CD8-positive, alpha-beta memory T cell (primary cell): Measurements from ENCODE around the gene SCRT2. TPM values are rescaled to one million over a fixed set of nuclear protein-coding genes. Genes with fewer than 3 reads are reported as not detected.

ENCODE experiments used
- CTCF ChIA-PET: fragments of 350-600 bp; sonication (Branson Sonifier 250); formaldehyde crosslinking; loops from one replicate; lab custom pipeline; 2021; ENCODE audit warnings: antibody characterized with exemption; lab: Charles Lee
- POLR2A ChIA-PET: fragments of 350-600 bp; sonication (Branson Sonifier 250); formaldehyde crosslinking; loops from one replicate; lab custom pipeline; 2021; ENCODE audit warnings: antibody characterized with exemption; lab: Charles Lee
- DNase-seq, 5 donors: peaks; one replicate each; pipeline versions ENCODE4 v3.0.0 to v3.0.0-alpha.2; 2020 to 2022; ENCODE audit warnings: mixed read lengths in 1 of 5
- H3K27ac ChIP-seq: one replicate; pipeline ENCODE4 v1.7.0; 2013; ENCODE audit warnings: low read depth, mild to moderate bottlenecking, low read length, moderate library complexity
- H3K27me3 ChIP-seq: 2 replicates; pipeline ENCODE4 v1.7.0; 2013; ENCODE audit warnings: low read length, mild to moderate bottlenecking; ENCODE audit not compliant: insufficient read depth, poor library complexity, severe bottlenecking
- H3K36me3 ChIP-seq: 2 replicates; pipeline ENCODE4 v1.7.0; 2013; ENCODE audit warnings: mild to moderate bottlenecking, low read length, moderate library complexity; ENCODE audit not compliant: insufficient read depth
- H3K4me1 ChIP-seq: 2 replicates; pipeline ENCODE4 v1.7.0; 2013; ENCODE audit warnings: mild to moderate bottlenecking, low read length, moderate library complexity; ENCODE audit not compliant: insufficient read depth
- H3K4me3 ChIP-seq: 2 replicates; pipeline ENCODE4 v1.7.0; 2013; ENCODE audit warnings: mild to moderate bottlenecking, low read length
- H3K9me3 ChIP-seq: 2 replicates; pipeline ENCODE4 v1.7.0; 2013; ENCODE audit warnings: mild to moderate bottlenecking, low read length
- H3K27ac Mint-ChIP-seq, 8 donors: one replicate each; pipeline ENCODE4 v1.8.0; 2020 to 2021; ENCODE audit warnings: mixed read lengths in 8 of 8, mild to moderate bottlenecking in 6 of 8, inconsistent platforms in 3 of 8, moderate library complexity in 3 of 8
- H3K27me3 Mint-ChIP-seq, 2 donors: one replicate each; pipeline ENCODE4 v1.8.0; 2020 to 2021; ENCODE audit warnings: mixed read lengths in 2 of 2, mild to moderate bottlenecking in 1 of 2, moderate library complexity in 1 of 2
- H3K36me3 Mint-ChIP-seq, 3 donors: one replicate each; pipeline ENCODE4 v1.8.0; 2020 to 2021; ENCODE audit warnings: mixed read lengths in 3 of 3, inconsistent platforms in 1 of 3, mild to moderate bottlenecking in 1 of 3
- H3K4me1 Mint-ChIP-seq, 3 donors: one replicate each; pipeline ENCODE4 v1.8.0; 2020 to 2021; ENCODE audit warnings: mixed read lengths in 3 of 3, inconsistent platforms in 1 of 3, mild to moderate bottlenecking in 1 of 3
- H3K4me3 Mint-ChIP-seq, 7 donors: one replicate each; pipeline ENCODE4 v1.8.0; 2020 to 2021; ENCODE audit warnings: mixed read lengths in 7 of 7, mild to moderate bottlenecking in 6 of 7, moderate library complexity in 4 of 7, inconsistent platforms in 2 of 7
- H3K9me3 Mint-ChIP-seq, 5 donors: one replicate each; pipeline ENCODE4 v1.8.0; 2020 to 2022; ENCODE audit warnings: mixed read lengths in 5 of 5, mild to moderate bottlenecking in 3 of 5, moderate library complexity in 2 of 5, inconsistent platforms in 1 of 5
- polyA plus RNA-seq: library from polyadenylated mRNA; unstranded; fragments of 300-500 nt; fragmentation: Illumina TruSeq; gene quantifications from one replicate; pipeline ENCODE4 v1.2.3, GENCODE V29; 2021
- total RNA-seq, 2 experiments: library from RNA; stranded (reverse); gene quantifications; one replicate each; pipeline ENCODE4 v1.2.3, GENCODE V29; 2021

The SCRT2 gene
- total and polyA plus RNA-seq, 3 experiments from 2014 or later, result not detected

DNA sequence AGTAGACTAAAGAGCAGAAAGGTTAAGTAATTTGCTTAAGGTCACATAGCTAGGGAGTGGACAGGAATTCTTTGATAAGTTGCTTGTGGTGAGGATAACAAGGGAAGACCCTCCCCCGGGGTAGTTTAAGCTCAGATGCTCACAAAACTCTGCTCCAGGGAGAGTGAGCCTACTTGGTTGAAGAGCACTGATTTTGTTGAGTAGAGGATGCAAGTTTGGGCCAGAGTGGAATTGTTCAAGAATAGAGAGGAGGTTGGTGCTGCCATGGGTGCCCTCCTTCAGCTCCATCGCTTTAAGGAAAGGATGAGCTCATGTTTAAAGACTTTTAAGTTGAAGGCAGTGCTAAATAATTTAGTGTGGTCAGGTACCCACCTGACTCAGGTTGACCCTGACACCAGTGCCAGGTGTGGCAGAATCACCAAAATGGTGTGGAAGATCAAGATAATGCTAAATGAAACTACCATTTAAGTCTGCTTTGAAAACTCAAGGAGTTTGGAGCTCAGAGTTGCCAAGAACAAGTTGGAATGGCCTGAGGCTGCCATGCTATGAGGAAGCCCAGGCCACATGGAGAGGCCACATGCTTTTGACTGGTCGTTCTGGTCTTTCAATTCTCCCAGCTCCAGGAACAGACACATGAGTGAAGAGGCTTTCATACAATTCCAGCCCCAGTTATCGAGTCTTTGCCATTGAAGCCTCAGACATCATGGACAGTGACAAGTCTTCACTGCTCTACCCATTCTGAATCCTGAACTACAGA, 57.5 kb downstream of the SCRT2 start:
- Histone ChIP-seq H3K27ac (no peak overlapping the region), H3K27me3 (peaks cover 3% of the 10 kb centered on the region), H3K36me3 (no peaks in the 10 kb centered on the region), H3K9me3 (no peaks in the 10 kb centered on the region), H3K4me3 (no peak overlapping the region), H3K4me1 (no peaks in the 10 kb centered on the region)
- Mint-ChIP-seq H3K27me3 (peaks cover 31 to 79% of the 10 kb centered on the region in 2 donors), H3K9me3 (peaks cover 0 to 7% (median 5%) of the 10 kb centered on the region in 5 donors), H3K4me3 (no peak overlapping the region), H3K27ac (no peak overlapping the region), H3K36me3 (peaks cover 0 to 8% (median 1%) of the 10 kb centered on the region in 3 donors), H3K4me1 (no peaks in the 10 kb centered on the region)
- ChIA-PET CTCF (no interaction called here), POLR2A (no interaction called here)
- DNase-seq, result no peak

- ChIA-PET POLR2A (no interaction called here), CTCF (no interaction called here)
- H3K36me3 ChIP-seq, result no peaks in the 10 kb centered on the region
- peaks cover 0 to 4% (median 1%) of the 10 kb centered on the region in 3 donors for H3K36me3 Mint-ChIP-seq
- H3K27me3 ChIP-seq, result peaks cover 8% of the 10 kb centered on the region
- peaks cover 38 to 79% of the 10 kb centered on the region in 2 donors for H3K27me3 Mint-ChIP-seq
- DNase-seq, result no peak
- peaks cover 1 to 10% (median 5%) of the 10 kb centered on the region in 3 donors for H3K4me1 Mint-ChIP-seq
- peaks cover 0 to 7% (median 5%) of the 10 kb centered on the region in 5 donors for H3K9me3 Mint-ChIP-seq
- H3K4me1 ChIP-seq, result no peaks in the 10 kb centered on the region
- no peak overlapping the region for H3K27ac ChIP-seq
- H3K27ac Mint-ChIP-seq, result no peak overlapping the region
- H3K9me3 ChIP-seq, result no peaks in the 10 kb centered on the region
- H3K4me3 Mint-ChIP-seq, result no peak overlapping the region
- H3K4me3 ChIP-seq, result no peak overlapping the region
Observed at GRCh38 chr20:615514-615913, 60.1 kb downstream of the SCRT2 start.

- Mint-ChIP-seq H3K4me1 (peaks cover 1 to 12% (median 5%) of the 10 kb centered on the region in 3 donors), H3K27me3 (peaks cover 48 to 74% of the 10 kb centered on the region in 2 donors), H3K36me3 (no peaks in the 10 kb centered on the region), H3K27ac (no peak overlapping the region), H3K9me3 (no peaks in the 10 kb centered on the region), H3K4me3 (peak overlapping the region in 1 of 7 donors; percentile 46)
- no peaks in the 10 kb centered on the region for H3K4me1 ChIP-seq
- no peak overlapping the region for H3K27ac ChIP-seq
- no peaks in the 10 kb centered on the region for H3K36me3 ChIP-seq
- peaks cover 8% of the 10 kb centered on the region for H3K27me3 ChIP-seq
- POLR2A ChIA-PET, result no interaction called here
- CTCF ChIA-PET, result no interaction called here
- no peaks in the 10 kb centered on the region for H3K9me3 ChIP-seq
- no peak for DNase-seq
- H3K4me3 ChIP-seq, result no peak overlapping the region
Observed at GRCh38 chr20:611843-612185, 63.8 kb downstream of the SCRT2 start.

Other genes starting within 250 kb of the SCRT2 start
- 10 to 100 TPM; 24.6 to 25.0 TPM for gene TBC1D20, start 213.3 kb downstream of the SCRT2 start, total RNA-seq
- gene TBC1D20, start 213.3 kb downstream of the SCRT2 start, polyA plus RNA-seq, result 28.6 TPM
- gene CSNK2A1, start 132.0 kb downstream of the SCRT2 start, total RNA-seq, result 100 to 1,000 TPM; 172 to 173 TPM
- gene CSNK2A1, start 132.0 kb downstream of the SCRT2 start, polyA plus RNA-seq, result 53.1 TPM
- not detected for gene TCF15, start 65.5 kb downstream of the SCRT2 start, total RNA-seq
- not detected for gene TCF15, start 65.5 kb downstream of the SCRT2 start, polyA plus RNA-seq
- 10 to 100 TPM; 25.9 to 26.3 TPM for gene SRXN1, start 22.6 kb downstream of the SCRT2 start, total RNA-seq
- 20.3 TPM for gene SRXN1, start 22.6 kb downstream of the SCRT2 start, polyA plus RNA-seq
- gene SLC52A3, start 92.7 kb upstream of the SCRT2 start, total RNA-seq, result not detected
- gene SLC52A3, start 92.7 kb upstream of the SCRT2 start, polyA plus RNA-seq, result not detected
- gene FAM110A, start 157.9 kb upstream of the SCRT2 start, total RNA-seq, result 10 to 100 TPM; 13.3 to 15.0 TPM
- gene FAM110A, start 157.9 kb upstream of the SCRT2 start, polyA plus RNA-seq, result 14.9 TPM
- not detected for gene ANGPT4, start 240.5 kb upstream of the SCRT2 start, total RNA-seq
- not detected for gene ANGPT4, start 240.5 kb upstream of the SCRT2 start, polyA plus RNA-seq